Skin epidermis (tissue), 12 donors: ENCODE measurements around the gene ZNFX1.

Experiments
- H3K27ac ChIP-seq, 21 experiments: fragments of 200-600 bp; sonication (generic) in 11 of 21; one replicate each; pipeline ENCODE4 v1.5.0; 2020; ENCODE audit warnings: mild to moderate bottlenecking in 3 of 21, inconsistent platforms in 2 of 21, moderate library complexity in 2 of 21
- H3K4me3 ChIP-seq, 7 experiments: fragments of 200-600 bp; sonication (generic) in 2 of 7; one replicate each; pipeline ENCODE4 v1.5.0; 2020; ENCODE audit warnings: inconsistent platforms in 2 of 7, mild to moderate bottlenecking in 2 of 7, moderate library complexity in 1 of 7

Gene ZNFX1

DNA sequence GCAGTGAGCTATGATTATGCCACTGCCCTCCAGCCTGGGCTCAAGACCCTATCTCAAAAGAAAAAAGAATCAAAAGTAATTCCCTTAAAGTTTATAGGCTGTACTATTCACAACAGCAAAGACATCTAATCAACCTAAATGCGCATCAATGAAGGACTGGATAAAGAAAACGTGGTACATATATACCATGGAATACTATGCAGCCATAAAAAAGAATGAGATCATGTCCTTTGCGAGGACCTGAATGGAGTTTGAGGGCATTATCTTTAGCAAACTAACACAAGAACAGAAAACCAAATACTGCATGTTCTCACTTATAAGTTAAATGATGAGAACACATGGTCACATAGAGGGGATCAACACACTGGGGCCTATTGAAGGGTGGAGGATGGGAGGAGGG is 16.7 kb downstream of the ZNFX1 start:
- Histone ChIP-seq H3K4me3 (no peak overlapping the region), H3K27ac (no peak overlapping the region)

DNA sequence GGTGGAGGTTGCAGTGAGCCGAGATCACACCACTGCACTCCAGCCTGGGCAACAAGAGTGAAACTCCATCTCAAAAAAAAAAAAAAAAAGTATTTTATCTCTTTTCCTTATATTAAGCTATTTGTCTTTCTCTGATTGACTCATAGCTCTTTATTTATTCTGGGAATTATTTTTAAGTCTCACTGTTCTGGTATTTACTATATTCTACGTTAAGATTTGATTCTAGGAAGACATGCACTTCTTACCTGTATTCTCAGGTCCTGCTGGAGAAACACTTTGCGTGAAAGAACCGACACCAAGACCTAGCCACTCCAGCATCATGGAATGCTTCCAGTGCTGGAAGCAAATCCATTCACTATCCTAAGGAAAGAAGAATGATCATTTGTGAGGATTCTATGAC is 17.6 kb downstream of the ZNFX1 start:
- no peak overlapping the region for H3K27ac ChIP-seq
- H3K4me3 ChIP-seq = no peak overlapping the region

DNA sequence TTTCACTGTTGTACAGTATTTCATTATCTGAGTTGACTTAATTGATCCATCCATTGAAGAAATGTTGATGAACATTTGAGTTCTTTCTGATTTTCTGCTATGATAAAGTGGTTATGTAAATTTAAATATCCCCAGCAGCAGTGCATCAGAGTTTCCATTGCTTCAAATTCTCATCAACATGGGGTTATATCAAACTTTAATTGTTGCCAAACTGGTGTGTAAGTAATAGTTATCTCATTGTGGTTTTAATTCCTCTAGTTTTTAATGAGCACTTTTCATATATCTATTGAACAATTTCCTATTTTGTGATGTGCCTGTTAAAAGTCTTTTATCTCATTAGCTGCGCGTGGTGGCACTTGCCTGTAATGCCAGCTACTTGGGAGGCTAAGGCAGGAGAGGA is 18.1 kb downstream of the ZNFX1 start:
- no peak overlapping the region for H3K4me3 ChIP-seq
- H3K27ac ChIP-seq = no peak overlapping the region

DNA sequence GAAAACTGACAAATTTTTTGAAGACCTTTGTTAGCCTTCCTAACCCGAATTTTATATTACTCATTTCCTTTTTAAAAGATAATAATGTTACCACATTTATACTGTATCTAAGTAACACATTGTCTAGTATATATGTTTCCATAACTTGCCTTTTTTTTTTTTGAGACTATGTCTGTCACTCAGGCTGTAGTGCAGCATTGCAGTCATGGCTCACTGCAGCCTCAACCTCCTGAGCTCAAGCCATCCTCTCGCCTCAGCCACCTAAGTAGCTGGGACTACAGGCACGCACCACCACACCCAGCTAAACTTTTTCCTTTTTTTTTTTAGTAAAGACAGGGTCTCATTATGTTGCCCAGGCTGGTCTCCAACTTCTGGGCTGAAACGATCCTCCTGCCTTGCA is 18.6 kb downstream of the ZNFX1 start:
- no peak overlapping the region for H3K27ac ChIP-seq
- no peak overlapping the region for H3K4me3 ChIP-seq

DNA sequence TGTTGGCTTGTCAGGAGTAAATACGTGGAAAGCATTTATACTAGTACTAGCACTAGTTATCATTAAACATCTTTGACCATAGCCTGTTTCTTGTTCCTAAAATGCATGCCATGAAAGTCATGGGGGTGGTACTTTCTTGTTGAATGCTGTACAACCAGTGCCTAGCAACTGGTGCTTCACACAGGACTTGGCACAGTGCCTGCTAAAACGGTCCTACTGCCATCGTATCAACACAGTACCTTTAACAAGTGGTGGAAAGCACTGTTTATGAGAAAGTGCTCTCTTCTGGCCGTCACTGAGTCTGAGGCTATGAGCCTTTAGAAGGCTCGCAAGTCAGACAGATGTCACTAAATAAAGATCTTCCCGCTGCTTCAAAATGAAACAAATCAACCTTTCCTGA is 21.6 kb downstream of the ZNFX1 start:
- Histone ChIP-seq H3K4me3 (no peak overlapping the region), H3K27ac (no peak overlapping the region)

DNA sequence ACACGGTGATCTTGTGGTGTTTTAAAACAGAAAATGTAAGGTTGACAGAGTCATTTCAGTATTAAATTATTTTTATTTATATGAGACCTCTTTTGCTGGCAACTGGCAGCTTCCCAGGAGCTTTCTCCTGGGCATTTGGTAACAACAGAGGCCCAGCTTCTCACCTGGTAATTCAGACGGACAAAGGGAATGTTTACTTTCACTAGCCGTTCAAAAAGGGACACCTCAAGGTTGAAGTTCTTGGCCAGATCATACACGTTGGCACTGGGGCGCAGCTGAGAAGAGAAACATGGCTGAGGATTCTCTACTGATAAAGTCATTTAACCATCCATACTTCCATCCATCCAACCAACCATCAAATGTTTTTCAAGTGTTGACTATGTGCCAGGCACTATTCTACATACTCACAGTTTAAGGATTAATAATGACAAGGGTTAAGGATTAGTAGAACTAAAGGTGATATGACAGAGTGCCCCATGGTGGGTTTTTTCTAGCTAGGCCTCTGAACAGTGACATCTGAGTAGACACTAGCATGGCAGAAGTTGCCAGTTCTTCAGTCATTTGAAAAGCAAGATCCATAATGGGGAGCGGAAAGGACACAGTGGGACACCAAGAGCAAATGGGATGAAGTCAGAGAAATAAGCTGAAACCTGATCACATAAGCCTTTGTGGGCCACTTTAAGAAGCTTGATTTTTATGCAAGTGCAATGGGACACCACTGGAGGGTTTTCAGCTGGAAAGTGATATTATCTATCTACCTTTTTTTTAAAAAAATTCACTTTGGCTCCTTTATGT is 25.1 kb downstream of the ZNFX1 start:
- Histone ChIP-seq H3K27ac (no peak overlapping the region), H3K4me3 (no peak overlapping the region)

DNA sequence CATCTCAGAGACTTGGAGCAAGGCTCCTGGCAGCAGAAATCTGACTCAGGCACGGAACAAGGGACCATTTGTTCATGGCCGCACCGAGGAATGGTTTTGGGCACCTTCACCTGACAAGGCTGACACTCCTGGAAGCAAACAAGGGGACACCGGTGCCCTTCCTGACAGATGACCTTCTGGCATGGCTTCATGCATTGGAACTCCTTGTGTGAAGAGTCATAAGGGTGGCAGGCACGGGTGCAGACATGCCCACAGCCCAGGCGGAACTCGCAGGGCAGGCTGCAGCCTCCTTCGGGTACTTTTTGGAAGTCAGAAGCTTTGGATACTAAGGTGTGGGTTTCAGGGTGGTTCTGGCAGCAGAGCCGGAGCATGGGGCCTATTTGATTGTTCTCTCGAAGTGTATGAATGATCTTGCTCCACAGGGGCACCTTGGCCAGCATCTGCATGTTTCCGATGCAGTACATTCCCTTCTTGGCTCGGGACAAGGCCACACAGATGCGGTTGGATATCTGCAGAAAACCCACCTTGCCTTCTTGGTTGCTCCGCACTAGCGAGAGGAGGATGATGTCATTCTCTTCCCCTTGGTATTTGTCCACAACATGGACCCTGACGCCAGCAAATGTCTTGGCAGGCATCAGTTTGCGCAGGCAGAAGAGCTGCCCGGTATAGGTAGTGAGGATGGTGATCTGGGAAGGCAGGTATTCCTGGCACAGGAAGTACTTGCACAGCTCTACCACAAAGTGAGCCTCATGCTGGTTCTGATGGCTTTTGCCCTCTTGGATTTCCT is 28.8 kb downstream of the ZNFX1 start:
- H3K27ac ChIP-seq = no peak overlapping the region
- H3K4me3 ChIP-seq = no peak overlapping the region

DNA sequence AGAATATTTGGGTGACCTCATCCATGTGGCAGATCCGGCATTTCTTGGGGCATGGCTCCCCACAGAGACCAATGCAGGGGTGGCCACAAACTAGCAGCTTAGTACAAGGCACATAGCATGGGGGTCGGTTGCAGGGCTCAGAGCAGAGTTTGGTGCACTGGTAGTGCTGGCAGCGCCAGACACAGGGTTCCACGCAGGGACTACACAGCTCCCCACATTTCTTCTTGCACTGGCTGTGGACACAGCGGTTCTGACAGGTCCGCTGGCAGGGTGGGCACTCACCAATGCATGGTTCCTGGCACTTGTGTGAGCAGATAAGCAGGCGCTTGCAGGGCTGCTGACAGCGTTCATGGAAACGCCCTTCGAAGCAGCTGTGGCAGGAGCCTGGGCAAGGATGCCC is 29.6 kb downstream of the ZNFX1 start:
- H3K27ac ChIP-seq = peak overlapping the region in 2 of 21 experiments; percentile 17 to 28

DNA sequence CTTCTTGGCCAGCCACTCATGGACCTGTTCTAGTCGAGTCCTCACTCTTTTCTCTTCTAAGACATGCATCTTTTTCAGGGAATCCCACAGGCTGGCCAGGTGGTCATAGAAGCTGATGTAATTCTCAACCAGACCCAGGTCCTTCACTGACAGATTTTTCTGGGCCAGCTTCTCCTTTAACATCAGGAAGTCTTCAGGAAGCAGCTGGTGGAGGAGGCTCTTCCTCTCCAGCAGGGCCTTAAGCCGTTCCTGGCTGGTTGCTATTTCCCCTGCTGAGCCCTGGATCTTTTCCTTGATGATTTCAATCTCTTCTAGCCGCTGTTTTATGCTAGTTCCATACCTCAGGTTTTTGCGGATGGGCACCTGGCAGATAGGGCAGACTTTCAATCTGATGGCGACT is 30.1 kb downstream of the ZNFX1 start:
- Histone ChIP-seq H3K27ac (no peak overlapping the region), H3K4me3 (no peak overlapping the region)

More for the DNA sequence above, 29.6 kb downstream of the ZNFX1 start:
- no peak overlapping the region for H3K4me3 ChIP-seq

DNA sequence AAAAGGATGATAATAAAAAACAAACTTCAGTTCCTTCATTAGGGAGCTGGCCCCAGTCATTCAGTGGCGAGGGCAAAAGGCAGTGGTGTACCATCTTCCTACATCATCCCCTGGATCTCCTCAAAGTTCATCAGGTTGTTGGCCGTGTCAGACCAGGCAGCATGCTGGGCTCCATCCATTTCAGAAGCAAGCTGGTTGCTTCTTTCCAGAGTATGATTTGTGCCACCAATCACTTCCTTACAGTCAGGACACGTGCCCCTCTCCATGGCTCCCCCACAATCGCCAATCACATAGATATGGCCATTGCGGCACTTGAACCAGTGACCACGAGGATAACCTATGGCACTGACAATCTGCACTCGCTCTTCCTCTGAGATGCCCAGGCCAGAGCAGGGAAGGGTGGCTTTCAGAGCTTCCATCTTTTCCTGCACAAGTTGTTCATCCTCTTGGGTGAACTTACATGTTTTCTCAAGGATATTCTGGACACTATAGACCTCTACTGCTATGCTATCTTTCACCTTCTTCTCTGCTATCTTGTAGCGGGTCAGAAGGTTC is 30.6 kb downstream of the ZNFX1 start:
- H3K27ac ChIP-seq = no peak overlapping the region
- H3K4me3 ChIP-seq = no peak overlapping the region

DNA sequence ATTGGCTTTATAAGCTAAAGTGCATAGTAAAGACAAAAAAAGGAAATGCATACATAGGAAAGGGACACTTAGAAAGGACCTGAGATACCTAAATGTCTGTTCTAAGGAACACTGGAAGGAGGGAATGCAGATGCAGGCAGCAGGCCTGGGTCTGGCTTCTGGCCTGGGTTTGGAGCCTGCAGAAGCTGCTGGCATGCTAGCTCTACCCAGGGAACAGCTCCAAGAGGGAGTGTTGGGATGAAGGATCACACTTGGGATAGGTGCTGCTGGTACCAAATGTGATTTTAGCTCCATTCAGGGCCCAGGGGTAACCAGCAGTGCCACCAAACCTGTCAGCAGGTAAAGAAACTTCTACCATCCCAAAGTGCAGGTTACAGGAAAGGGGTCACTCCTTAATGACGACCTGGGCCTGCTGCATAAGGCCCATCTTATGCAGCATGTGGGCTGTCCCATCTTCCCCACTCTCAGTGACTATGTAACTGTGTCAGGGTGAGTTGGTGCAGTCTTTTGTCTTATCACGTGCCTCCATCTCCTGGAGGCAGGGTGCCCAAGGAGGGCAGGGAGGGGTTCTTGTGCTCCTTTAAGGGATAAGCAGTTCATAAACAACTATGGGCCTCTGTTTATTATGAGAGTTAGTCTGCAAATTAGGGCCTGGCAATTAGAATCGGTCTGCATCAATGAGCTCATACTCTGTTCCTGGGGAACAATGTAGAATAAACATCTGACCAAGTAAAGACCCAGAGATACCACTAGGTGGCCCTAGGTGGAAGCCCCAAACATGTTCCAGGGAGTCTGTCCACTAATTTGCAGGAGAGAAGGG is 31.7 kb downstream of the ZNFX1 start:
- no peak overlapping the region for H3K27ac ChIP-seq
- no peak overlapping the region for H3K4me3 ChIP-seq

DNA sequence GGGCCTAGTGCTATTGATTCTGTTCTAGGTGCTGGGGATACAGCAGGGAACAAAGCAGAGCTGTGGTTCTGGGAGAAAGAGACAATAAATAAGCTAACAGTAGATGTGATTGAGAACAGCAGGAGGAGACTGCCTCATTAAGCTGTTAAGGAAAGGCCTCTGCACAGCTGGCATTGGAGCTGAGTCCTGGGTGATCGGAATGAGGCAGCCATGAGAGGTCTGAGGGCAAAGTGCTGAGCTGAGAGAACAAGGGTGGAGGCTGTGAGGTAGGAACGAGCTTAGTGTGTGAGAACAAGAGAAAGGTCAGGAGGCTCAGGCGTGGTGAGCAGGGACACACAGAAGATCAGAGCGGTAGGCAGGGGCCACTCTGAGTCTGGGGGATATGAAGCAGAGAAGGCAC is 40.3 kb downstream of the ZNFX1 start:
- no peak overlapping the region for H3K4me3 ChIP-seq
- no peak overlapping the region for H3K27ac ChIP-seq

DNA sequence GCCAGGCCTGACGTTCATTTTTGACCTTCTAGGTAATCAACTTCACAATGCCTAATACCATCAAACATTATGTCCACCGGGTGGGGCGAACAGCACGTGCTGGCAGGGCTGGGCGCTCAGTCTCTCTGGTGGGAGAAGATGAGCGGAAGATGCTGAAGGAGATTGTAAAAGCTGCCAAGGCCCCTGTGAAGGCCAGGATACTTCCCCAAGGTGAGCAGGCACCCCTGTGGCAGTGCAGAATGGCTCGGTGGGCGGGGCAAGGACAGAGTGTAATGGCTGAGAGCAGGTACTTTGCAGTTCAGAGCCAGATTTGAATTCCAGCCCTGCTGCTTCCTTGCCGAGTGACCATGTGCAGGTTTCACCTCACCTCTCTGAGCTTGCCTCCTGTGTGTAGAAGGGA is 41.6 kb downstream of the ZNFX1 start:
- no peak overlapping the region for H3K27ac ChIP-seq
- no peak overlapping the region for H3K4me3 ChIP-seq

DNA sequence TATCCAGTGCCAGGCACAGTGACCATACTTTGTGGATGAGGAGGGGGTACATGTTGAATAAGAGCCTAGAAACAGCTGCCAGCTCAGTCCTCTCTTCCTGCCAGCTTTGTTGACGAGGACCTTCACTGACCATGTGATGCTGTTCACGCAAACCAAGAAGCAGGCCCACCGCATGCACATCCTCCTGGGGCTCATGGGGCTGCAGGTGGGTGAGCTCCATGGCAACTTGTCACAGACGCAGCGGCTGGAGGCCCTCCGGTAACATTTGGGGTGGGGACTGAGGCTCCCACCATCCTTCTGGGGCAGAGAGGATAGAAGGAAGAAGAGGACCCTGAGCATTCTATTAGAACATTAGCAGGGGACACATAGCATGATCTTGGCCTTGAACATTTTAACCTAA is 43.0 kb downstream of the ZNFX1 start:
- Histone ChIP-seq H3K27ac (no peak overlapping the region), H3K4me3 (no peak overlapping the region)

DNA sequence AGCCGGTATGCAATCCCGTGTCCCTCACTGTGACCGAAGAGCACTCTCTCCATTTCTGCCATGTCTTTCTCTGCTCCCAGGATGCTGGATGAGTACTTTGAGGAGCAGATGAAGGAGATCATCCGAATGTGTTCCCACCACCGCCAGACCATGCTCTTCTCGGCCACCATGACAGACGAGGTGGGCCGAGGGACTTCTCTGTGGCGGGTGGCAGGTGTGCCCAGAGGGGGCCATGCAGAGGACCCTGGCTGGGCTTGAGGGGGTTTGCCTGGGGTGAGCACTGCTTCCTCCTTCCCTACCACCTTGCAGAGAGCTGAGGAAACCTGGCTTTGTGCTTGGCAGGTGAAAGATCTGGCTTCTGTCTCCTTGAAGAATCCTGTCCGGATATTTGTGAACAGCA is 44.6 kb downstream of the ZNFX1 start:
- H3K4me3 ChIP-seq = no peak overlapping the region
- H3K27ac ChIP-seq = no peak overlapping the region

DNA sequence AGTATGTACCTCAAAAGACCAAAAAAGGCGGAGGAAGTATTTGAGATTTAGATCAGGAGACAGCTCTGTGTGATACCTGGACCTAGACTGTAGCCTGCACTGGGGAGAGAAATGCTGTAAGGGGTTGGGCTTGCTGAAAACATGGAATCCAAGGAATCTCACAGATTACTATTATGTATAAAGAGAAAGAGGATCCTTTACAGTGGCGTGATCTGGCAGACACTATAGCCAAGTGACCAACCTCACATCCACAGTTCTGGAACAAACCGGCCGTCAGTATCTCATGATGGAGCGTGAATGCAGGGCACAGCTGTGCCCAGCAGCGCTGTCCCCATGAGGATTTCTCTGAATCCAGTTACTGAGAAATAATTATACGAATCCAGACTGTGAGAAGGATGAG is 46.4 kb downstream of the ZNFX1 start:
- Histone ChIP-seq H3K4me3 (no peak overlapping the region), H3K27ac (peak overlapping the region in 3 of 21 experiments; percentile 31 to 61 (median 33))

DNA sequence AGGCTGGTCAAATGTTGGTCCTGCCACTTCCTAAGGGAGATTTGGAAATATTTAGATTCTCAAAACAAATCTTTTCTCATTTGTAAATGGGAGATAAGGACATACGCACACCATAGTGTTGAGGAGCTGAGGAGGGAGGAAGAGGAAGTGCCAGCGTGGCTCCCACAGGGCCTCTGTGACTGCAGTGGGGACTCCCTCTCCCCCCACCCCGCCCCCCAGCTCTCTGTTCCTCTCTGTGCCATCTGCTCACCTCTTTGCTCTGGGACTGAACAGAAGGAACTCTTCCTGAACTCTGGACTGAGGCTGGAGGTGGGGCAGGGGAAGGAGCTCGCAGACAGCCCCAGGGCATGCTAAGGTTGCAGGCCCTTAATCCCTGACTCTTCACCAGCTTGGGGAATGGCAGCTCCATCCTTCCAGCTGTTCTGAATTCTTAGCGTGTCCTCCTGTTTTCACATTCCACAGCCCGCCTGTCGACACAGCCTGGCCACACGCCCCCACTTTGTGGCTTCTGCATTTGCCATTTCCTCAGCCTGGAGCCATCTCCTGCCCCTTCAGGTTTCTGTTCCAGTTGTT is 47.2 kb downstream of the ZNFX1 start:
- no peak overlapping the region for H3K4me3 ChIP-seq
- peak overlapping the region in 8 of 21 experiments; percentile 22 to 61 (median 36) for H3K27ac ChIP-seq

DNA sequence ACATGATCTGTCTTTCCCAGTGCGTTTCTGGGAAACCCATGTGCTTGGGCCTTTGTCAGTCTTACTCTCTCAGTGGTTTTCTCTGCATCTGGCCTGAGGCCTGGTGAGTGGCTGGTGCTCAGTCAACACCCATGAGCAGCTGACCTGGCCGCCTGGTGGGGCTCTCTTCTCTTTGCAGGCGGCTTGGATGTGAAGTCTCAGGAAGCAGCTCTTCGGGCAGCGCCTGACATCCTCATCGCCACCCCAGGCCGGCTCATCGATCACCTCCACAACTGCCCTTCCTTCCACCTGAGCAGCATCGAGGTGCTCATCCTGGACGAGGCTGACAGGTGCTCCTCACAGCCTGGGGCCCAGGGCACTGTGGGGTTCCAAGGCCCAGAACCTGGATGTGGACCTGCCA is 47.8 kb downstream of the ZNFX1 start:
- Histone ChIP-seq H3K4me3 (no peak overlapping the region), H3K27ac (peak overlapping the region in 9 of 21 experiments; percentile 14 to 61 (median 27))

DNA sequence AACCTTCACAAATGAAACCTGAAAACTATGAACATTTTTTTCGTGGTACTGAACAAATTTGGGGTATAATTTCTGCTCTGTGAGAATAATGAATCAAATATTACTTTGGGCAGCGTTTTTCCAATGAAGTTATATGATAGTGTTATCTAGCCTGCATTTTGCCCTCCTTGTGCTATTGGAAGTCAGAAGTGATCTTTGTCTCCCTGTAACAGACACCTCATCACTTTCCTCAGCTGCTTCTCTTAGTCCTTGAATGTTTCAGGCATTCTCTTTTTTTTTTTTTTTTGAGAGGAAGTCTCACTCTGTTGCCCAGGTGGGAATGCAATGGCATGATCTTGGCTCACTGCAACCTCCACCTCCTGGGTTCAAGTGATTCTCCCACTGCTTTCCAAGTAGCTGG is 48.5 kb downstream of the ZNFX1 start:
- H3K27ac ChIP-seq = no peak overlapping the region
- no peak overlapping the region for H3K4me3 ChIP-seq

DNA sequence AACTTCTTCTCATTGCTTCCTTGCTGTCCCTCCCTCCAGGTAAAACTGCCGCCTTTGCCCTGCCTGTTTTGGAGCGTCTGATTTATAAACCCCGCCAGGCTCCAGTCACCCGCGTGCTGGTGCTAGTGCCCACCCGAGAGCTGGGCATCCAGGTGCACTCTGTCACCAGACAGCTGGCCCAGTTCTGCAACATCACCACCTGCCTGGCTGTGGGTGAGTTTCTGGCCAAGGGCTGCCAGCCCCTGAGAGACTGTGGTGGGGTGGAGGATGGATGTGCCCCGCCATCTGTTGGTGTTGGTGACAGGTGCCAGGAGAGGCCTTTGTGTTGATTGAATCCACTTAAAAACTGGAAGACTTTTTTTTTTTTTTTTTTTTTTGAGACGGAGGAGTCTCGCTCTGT is 49.2 kb downstream of the ZNFX1 start:
- Histone ChIP-seq H3K4me3 (no peak overlapping the region), H3K27ac (no peak overlapping the region)
